ENCODE measurements around the gene RCAN1.

- TF ChIP-seq CTCF (conservative IDR thresholded peaks at IDR 0.05; ENCODE audit: low read depth, low read length): no peak
- TF ChIP-seq EZH2 (IDR thresholded peaks at IDR 0.05; ENCODE audit: borderline replicate concordance, low read depth, low read length, poor library complexity, severe bottlenecking): no peak
Measured at GRCh38 chr21:34603710-34604057, 11.2 kb downstream of the RCAN1 start.
